Measurements from ENCODE around the gene C5AR1. TPM values are rescaled to one million over a fixed set of nuclear protein-coding genes. Genes with fewer than 3 reads are reported as not detected.
A peak's percentile ranks its signal among the peaks of the same experiment; 100 is the strongest.
"Not testable (repeated sequence)": the region's sequence is repeated elsewhere in the genome, so short reads cannot be mapped to it uniquely, and the experiment has no call there.

C5AR1 gene
- total RNA-seq, 2 experiments from 2014 or later, result 1.4 to 1.8 TPM

- DNase-seq, H3K27me3 Mint-ChIP-seq, H3K4me3 Mint-ChIP-seq, H3K4me1 Mint-ChIP-seq, H3K9me3 Mint-ChIP-seq, H3K27ac Mint-ChIP-seq, H3K36me3 Mint-ChIP-seq: not testable (repeated sequence)
These were observed 27.4 kb downstream of the C5AR1 start for GRCh38 chr19:47336765-47337718.

- H3K36me3 Mint-ChIP-seq, result no peaks in the 10 kb centered on the region
These were observed 29.7 kb downstream of the C5AR1 start for GRCh38 chr19:47339196-47339880.

GRCh38 chr19:47340477-47341208, 31.0 kb downstream of the C5AR1 start:
- Mint-ChIP-seq H3K27me3 (peaks cover 3% of the 10 kb centered on the region), H3K36me3 (no peaks in the 10 kb centered on the region), H3K27ac (no peak overlapping the region), H3K9me3 (no peaks in the 10 kb centered on the region), H3K4me1 (peaks cover 3% of the 10 kb centered on the region), H3K4me3 (no peak overlapping the region)
- DNase-seq, result no peak

More at GRCh38 chr19:47339196-47339880, 29.7 kb downstream of the C5AR1 start:
- H3K4me1 Mint-ChIP-seq, result peaks cover 3% of the 10 kb centered on the region
- peaks cover 3% of the 10 kb centered on the region for H3K27me3 Mint-ChIP-seq
- H3K9me3 Mint-ChIP-seq, result no peaks in the 10 kb centered on the region
- no peak overlapping the region for H3K27ac Mint-ChIP-seq
- no peak overlapping the region for H3K4me3 Mint-ChIP-seq
- DNase-seq, result no peak

GRCh38 chr19:47341734-47342133, 32.1 kb downstream of the C5AR1 start:
- Mint-ChIP-seq H3K4me1 (peaks cover under 1% of the 10 kb centered on the region), H3K9me3 (no peaks in the 10 kb centered on the region), H3K36me3 (no peaks in the 10 kb centered on the region), H3K27ac (no peak overlapping the region), H3K27me3 (peaks cover 6% of the 10 kb centered on the region), H3K4me3 (no peak overlapping the region)
- no peak for DNase-seq

GRCh38 chr19:47343194-47343802, 33.6 kb downstream of the C5AR1 start:
- Mint-ChIP-seq H3K27ac (no peak overlapping the region), H3K4me1 (no peaks in the 10 kb centered on the region), H3K36me3 (no peaks in the 10 kb centered on the region), H3K9me3 (no peaks in the 10 kb centered on the region), H3K4me3 (no peak overlapping the region), H3K27me3 (peaks cover 6% of the 10 kb centered on the region)
- DNase-seq, result no peak

GRCh38 chr19:47344425-47344824, 34.8 kb downstream of the C5AR1 start:
- Mint-ChIP-seq H3K4me3 (no peak overlapping the region), H3K4me1 (peaks cover 7% of the 10 kb centered on the region), H3K27me3 (peaks cover 6% of the 10 kb centered on the region), H3K27ac (no peak overlapping the region), H3K36me3 (peaks cover 4% of the 10 kb centered on the region), H3K9me3 (no peaks in the 10 kb centered on the region)
- no peak for DNase-seq

- not testable (repeated sequence) for H3K27me3 Mint-ChIP-seq, H3K27ac Mint-ChIP-seq, DNase-seq, H3K9me3 Mint-ChIP-seq, H3K4me3 Mint-ChIP-seq
- Mint-ChIP-seq H3K4me1 (peaks cover 17% of the 10 kb centered on the region), H3K36me3 (peaks cover 17% of the 10 kb centered on the region)
These were observed 36.4 kb downstream of the C5AR1 start for GRCh38 chr19:47346024-47346423.

GRCh38 chr19:47348819-47349795, 39.4 kb downstream of the C5AR1 start, which contains the start of gene DHX34:
Gene DHX34 (plus strand): TSS chr19:47349315. CDS start chr19:47353031, 3,716 bp downstream.
- Mint-ChIP-seq H3K27me3 (peaks cover 3% of the 10 kb centered on the region), H3K36me3 (peaks cover 39% of the 10 kb centered on the region), H3K4me1 (peaks cover 25% of the 10 kb centered on the region), H3K9me3 (peaks cover 3% of the 10 kb centered on the region), H3K4me3 (peak within 1 kb of the TSS; percentile 88), H3K27ac (peak within 1 kb of the TSS; percentile 94)
- DNase-seq, result peak; percentile 99

GRCh38 chr19:47350630-47351029, 41.0 kb downstream of the C5AR1 start:
- H3K27me3 Mint-ChIP-seq, result peaks cover 3% of the 10 kb centered on the region
- peaks cover 3% of the 10 kb centered on the region for H3K9me3 Mint-ChIP-seq
- H3K4me1 Mint-ChIP-seq, result peaks cover 30% of the 10 kb centered on the region
- peak overlapping the region; percentile 7 for H3K27ac Mint-ChIP-seq
- DNase-seq, result no peak
- H3K36me3 Mint-ChIP-seq, result peaks cover 46% of the 10 kb centered on the region
- H3K4me3 Mint-ChIP-seq, result peak overlapping the region; percentile 50

- no peak for DNase-seq
- Mint-ChIP-seq H3K27me3 (peaks cover under 1% of the 10 kb centered on the region), H3K4me3 (peak overlapping the region; percentile 22), H3K4me1 (peaks cover 30% of the 10 kb centered on the region), H3K9me3 (peaks cover 3% of the 10 kb centered on the region), H3K36me3 (peaks cover 52% of the 10 kb centered on the region), H3K27ac (no peak overlapping the region)
These were observed 41.9 kb downstream of the C5AR1 start for GRCh38 chr19:47351548-47351947.

- Mint-ChIP-seq H3K9me3 (peaks cover 3% of the 10 kb centered on the region), H3K36me3 (peaks cover 52% of the 10 kb centered on the region), H3K27ac (peak overlapping the region; percentile 47), H3K4me1 (peaks cover 30% of the 10 kb centered on the region), H3K4me3 (no peak overlapping the region), H3K27me3 (no peaks in the 10 kb centered on the region)
- no peak for DNase-seq
These were observed 42.4 kb downstream of the C5AR1 start for GRCh38 chr19:47352095-47352494.

GRCh38 chr19:47353307-47353712, 43.6 kb downstream of the C5AR1 start:
- H3K27me3 Mint-ChIP-seq, result no peaks in the 10 kb centered on the region
- H3K4me3 Mint-ChIP-seq, result no peak overlapping the region
- peaks cover 30% of the 10 kb centered on the region for H3K4me1 Mint-ChIP-seq
- H3K27ac Mint-ChIP-seq, result no peak overlapping the region
- peaks cover 56% of the 10 kb centered on the region for H3K36me3 Mint-ChIP-seq
- peaks cover 3% of the 10 kb centered on the region for H3K9me3 Mint-ChIP-seq
- DNase-seq, result no peak

- Mint-ChIP-seq H3K27me3 (no peaks in the 10 kb centered on the region), H3K9me3 (no peaks in the 10 kb centered on the region), H3K36me3 (peaks cover 50% of the 10 kb centered on the region), H3K4me1 (peaks cover 7% of the 10 kb centered on the region), H3K4me3 (no peak overlapping the region), H3K27ac (no peak overlapping the region)
- DNase-seq, result no peak
These were observed 47.2 kb downstream of the C5AR1 start for GRCh38 chr19:47356900-47357299.

Data from activated naive CD8-positive, alpha-beta T cell treated with anti-CD3 and anti-CD28 coated beads for 36 hours (primary cell).